Suprapubic skin (tissue), 3 donors: Measurements from ENCODE around the gene ZNF555.

Experiments used
- EP300 ChIP-seq: sonication (generic); formaldehyde crosslinking; IDR thresholded peaks from one replicate; pipeline ENCODE4 v1.6.1; 2017; ENCODE audit warnings: antibody characterized with exemption
- POLR2A ChIP-seq, 2 donors: fragments of 450-650 bp; IDR thresholded peaks; one replicate each; pipeline ENCODE4 v1.6.1; 2017; ENCODE audit warnings: antibody characterized with exemption in 2 of 2, mild to moderate bottlenecking in 2 of 2, moderate library complexity in 2 of 2
- TF ChIP-seq, protein P1 (sequence below), 2 donors: fragments of 200-600 bp in 1 of 2; fragments of 450-650 bp in 1 of 2; sonication (generic) in 1 of 2; IDR thresholded peaks; one replicate each; pipeline ENCODE4 v1.5.1; 2016 to 2019; ENCODE audit warnings: antibody characterized with exemption in 2 of 2, mild to moderate bottlenecking in 1 of 2, moderate library complexity in 1 of 2

GRCh38 chr19:2805261-2805900 lies 35.9 kb upstream of the ZNF555 start:
- TF ChIP-seq, protein P1, sequence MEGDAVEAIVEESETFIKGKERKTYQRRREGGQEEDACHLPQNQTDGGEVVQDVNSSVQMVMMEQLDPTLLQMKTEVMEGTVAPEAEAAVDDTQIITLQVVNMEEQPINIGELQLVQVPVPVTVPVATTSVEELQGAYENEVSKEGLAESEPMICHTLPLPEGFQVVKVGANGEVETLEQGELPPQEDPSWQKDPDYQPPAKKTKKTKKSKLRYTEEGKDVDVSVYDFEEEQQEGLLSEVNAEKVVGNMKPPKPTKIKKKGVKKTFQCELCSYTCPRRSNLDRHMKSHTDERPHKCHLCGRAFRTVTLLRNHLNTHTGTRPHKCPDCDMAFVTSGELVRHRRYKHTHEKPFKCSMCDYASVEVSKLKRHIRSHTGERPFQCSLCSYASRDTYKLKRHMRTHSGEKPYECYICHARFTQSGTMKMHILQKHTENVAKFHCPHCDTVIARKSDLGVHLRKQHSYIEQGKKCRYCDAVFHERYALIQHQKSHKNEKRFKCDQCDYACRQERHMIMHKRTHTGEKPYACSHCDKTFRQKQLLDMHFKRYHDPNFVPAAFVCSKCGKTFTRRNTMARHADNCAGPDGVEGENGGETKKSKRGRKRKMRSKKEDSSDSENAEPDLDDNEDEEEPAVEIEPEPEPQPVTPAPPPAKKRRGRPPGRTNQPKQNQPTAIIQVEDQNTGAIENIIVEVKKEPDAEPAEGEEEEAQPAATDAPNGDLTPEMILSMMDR (IDR thresholded peaks at IDR 0.05) = no peak
- TF ChIP-seq EP300 = no peak
- no peak for TF ChIP-seq POLR2A (IDR thresholded peaks at IDR 0.05)
